Upper lobe of left lung (tissue), 4 donors: Measurements from ENCODE around the gene BRAT1.

Source experiments
- EP300 ChIP-seq, 4 donors: sonication (generic); formaldehyde crosslinking; IDR thresholded peaks; one replicate each; pipeline ENCODE4 v1.5.1; 2017; ENCODE audit warnings: antibody characterized with exemption in 4 of 4, control low read depth in 2 of 4
- POLR2A ChIP-seq, 4 donors: fragments of 450-650 bp; IDR thresholded peaks; one replicate each; pipeline ENCODE4 v1.5.1; 2016 to 2017; ENCODE audit warnings: antibody characterized with exemption in 4 of 4, mild to moderate bottlenecking in 2 of 4
- POLR2AphosphoS5 ChIP-seq, 2 donors: sonication (generic); formaldehyde crosslinking; IDR thresholded peaks; one replicate each; pipeline ENCODE4 v1.5.1; 2017; ENCODE audit warnings: antibody characterized with exemption in 2 of 2
- TF ChIP-seq, protein P1 (sequence below), 6 experiments: fragments of 450-650 bp in 4 of 6; fragments of 200-600 bp in 2 of 6; sonication (generic) in 2 of 6; IDR thresholded peaks; one replicate each; pipeline ENCODE4 v1.5.1; 2016 to 2019; ENCODE audit warnings: antibody characterized with exemption in 6 of 6

DNA sequence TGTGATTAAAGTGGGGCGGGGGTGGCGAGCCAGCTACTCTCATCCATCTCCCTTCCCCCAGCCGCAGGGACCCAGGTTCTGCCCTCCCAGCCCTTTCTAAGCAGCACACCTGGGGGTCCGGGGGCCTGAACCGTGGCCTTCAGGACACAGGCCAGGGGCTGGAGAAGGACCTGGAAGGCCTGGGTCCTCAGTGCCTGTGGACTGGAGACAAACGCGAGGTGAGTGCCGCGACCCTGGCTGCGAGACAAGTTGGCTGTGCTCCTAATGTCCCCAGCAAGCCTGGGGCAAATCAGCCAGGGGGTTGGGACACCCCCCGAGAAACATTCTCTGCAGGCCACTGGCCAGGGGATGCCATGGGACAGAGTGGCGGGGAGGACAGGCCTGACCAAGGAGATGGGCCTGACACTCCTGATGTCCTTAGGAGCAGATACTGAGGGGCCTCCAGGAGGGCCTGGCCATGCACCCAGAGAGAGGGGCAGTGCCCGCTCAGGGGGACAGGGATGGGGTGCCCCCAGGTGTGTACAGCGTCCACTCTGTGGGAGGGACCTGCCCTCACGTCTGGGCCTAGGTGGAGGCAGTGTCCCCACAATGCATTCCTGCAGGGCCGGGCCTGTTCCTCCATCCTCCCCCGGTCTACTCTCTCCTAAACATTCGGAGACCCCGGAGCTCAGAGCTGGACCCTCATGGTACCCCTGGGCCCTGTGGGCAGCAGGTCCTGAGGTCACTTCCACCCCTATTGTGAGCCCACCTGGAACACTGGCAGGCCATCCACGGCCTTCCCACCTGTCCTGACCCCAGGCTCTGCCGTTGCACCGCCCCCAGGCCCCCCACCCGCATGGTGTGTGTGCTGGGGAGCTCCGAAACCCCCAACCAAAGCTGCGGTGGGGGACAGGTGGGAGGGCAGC is 13.1 kb downstream of the BRAT1 start:
- TF ChIP-seq POLR2A (IDR thresholded peaks at IDR 0.05) (no peak), POLR2AphosphoS5 (IDR thresholded peaks at IDR 0.05) (no peak), EP300 (IDR thresholded peaks at IDR 0.05) (no peak)
- TF ChIP-seq, protein P1, sequence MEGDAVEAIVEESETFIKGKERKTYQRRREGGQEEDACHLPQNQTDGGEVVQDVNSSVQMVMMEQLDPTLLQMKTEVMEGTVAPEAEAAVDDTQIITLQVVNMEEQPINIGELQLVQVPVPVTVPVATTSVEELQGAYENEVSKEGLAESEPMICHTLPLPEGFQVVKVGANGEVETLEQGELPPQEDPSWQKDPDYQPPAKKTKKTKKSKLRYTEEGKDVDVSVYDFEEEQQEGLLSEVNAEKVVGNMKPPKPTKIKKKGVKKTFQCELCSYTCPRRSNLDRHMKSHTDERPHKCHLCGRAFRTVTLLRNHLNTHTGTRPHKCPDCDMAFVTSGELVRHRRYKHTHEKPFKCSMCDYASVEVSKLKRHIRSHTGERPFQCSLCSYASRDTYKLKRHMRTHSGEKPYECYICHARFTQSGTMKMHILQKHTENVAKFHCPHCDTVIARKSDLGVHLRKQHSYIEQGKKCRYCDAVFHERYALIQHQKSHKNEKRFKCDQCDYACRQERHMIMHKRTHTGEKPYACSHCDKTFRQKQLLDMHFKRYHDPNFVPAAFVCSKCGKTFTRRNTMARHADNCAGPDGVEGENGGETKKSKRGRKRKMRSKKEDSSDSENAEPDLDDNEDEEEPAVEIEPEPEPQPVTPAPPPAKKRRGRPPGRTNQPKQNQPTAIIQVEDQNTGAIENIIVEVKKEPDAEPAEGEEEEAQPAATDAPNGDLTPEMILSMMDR (IDR thresholded peaks at IDR 0.05) = no peak
